Measurements from ENCODE around the gene CACNB3.
A peak's percentile ranks its signal among the peaks of the same experiment; 100 is the strongest.
"Not testable (repeated sequence)": the region's sequence is repeated elsewhere in the genome, so short reads cannot be mapped to it uniquely, and the experiment has no call there.

Gene CACNB3

GRCh38 chr12:48842021-48842420, 23.7 kb downstream of the CACNB3 start:
- H3K4me3 ChIP-seq, result not testable (repeated sequence)

DNA sequence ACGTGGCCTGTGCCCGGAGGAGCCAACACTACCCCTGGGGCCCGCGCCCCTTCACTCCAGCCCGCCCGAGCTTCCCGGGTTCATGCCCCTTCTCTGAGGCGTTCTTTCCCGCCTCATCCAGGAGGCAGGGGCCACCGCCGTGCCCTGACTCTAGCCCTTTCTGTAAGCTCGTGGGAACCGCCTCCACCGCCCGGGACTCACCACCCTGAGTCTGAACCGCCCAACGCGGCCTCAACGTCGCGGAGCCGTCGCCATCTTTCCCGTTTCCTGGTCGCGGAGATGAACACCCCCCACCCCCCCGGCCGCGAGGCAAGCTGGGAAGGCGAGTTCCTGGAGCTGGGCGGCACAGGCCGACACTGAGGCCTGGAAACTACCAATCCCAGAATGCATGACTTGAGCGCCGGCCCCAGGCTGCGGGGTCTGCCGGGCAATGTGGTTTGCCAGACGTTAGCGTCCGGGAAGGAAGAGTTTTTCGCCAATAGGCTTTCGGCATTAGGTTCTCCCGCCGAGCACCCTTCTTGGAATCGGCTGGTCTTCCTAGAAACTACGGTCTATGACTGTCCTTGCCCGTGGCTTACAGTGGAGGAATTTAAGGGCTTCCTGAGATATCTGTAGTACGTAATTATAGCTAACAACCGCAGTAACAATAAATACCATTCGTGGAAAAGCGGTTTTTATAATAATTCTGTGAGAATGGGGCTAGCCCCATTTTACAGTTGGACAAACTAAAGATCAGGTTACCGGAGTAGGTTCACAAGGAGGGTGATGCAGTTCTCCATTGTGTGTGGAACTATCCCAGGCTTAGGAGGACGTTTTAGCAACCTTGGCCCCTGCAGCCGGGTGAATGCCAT, 33.8 kb downstream of the CACNB3 start, which contains the start of gene DDX23:
TSS of gene DDX23 (minus strand) at position 281 of the 851 bp plus-strand sequence. CDS start 6,381 bp downstream, outside the sequence.
- H3K4me3 ChIP-seq, result peak within 1 kb of the TSS; percentile 67 to 98 (median 91)
- H3K27ac ChIP-seq, result peak within 1 kb of the TSS; percentile 81 to 99 (median 93)

More at GRCh38 chr12:48842021-48842420, 23.7 kb downstream of the CACNB3 start:
- not testable (repeated sequence) for H3K27ac ChIP-seq

DNA sequence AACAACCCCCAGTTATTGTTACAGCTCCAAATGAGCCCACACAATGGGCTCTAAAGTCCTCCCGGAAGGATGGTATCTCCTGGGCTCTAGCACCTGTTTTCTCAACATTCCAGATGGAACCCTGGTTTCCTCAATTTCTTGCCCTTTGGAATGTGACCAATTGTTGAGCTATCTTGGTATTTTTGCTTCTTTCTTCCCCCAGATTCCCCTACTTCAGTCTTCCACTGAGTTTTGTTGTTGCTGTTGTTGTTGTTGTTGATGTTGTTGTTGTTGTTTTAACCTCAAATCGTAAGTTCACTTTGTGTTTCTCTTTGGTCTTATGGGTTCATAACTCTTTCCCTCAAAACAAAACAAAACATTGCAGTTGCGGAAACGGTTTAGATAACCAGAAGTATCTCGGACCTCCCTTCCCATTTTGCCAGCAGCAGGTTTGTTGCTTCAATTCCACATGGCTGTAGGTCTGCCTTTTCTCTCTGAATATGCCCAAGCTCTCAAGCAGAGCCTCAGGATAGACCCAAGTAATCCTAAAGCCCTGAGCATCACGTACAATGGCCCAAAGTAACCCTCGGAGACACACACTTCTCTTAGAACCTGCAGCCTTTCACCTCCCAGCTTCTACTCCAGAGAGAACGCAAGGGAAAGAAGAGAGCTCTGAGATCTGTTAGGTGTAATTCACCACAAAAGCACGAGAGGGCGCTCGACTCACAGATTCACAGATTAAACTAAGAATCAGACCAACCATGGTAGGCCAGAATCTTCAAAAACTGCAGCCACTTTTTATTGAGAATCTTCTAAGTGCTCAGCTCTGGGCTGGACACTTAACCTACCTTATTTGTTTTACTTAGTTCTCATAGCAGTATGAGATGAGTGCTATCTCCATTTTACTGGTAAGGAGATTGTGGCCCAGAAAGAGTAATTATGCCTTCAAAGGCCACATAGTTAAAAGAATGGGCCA, 34.7 kb downstream of the CACNB3 start:
- peak overlapping the region; percentile 8 to 98 (median 83) for H3K27ac ChIP-seq

DNA sequence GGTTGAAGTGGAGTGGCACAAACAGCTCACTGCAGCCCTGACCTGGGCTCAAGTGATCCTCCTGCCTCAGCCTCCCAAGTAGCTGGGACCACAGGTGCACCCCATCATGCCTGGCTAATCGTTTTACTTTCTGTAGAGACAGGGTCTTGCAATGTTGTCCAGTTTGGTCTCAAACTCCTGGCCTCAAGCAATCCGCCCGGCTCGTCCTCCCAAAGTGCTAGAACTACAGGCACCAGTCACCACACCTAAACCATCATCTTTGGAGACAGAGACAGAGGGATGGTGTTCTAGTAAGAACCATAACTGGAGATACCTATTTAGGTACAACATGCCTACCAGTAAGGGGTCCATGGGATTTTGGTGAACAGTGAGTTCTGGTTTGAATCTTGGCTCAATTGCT, 36.2 kb downstream of the CACNB3 start:
- no peak overlapping the region for H3K27ac ChIP-seq
- no peak overlapping the region for H3K4me3 ChIP-seq

More for the DNA sequence above, 34.7 kb downstream of the CACNB3 start:
- peak overlapping the region; percentile 34 to 98 (median 91) for H3K4me3 ChIP-seq

GRCh38 chr12:48854932-48855331, 36.6 kb downstream of the CACNB3 start:
- H3K27ac ChIP-seq, H3K4me3 ChIP-seq: not testable (repeated sequence)

- H3K4me3 ChIP-seq, result no peak overlapping the region
- no peak overlapping the region for H3K27ac ChIP-seq
These were observed 38.1 kb downstream of the CACNB3 start for GRCh38 chr12:48856379-48856778.

GRCh38 chr12:48857278-48857994, 39.1 kb downstream of the CACNB3 start:
- H3K27ac ChIP-seq, result no peak overlapping the region
- H3K4me3 ChIP-seq, result no peak overlapping the region

DNA sequence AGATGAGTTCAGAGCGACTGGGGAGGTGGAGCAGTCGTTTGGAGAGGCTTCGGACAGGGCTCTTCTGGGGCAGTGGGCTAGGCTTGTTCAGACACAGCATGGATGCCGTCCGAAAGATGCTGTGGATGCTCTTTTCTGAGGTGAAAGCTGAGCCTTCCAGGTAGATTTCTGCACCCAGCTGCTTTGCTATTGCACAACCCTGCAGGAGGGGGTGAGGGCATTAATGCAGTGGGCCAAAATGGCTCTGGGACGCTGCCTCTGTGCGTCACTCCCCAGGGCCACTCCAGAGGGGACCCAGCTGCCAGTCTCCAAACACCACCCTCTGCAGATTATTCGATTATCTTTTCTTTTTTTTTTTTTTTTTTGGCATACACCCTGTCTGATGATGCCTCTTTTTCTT, 39.7 kb downstream of the CACNB3 start:
- H3K27ac ChIP-seq, result no peak overlapping the region
- no peak overlapping the region for H3K4me3 ChIP-seq

GRCh38 chr12:48859607-48860006, 41.3 kb downstream of the CACNB3 start:
- Histone ChIP-seq H3K27ac (no peak overlapping the region), H3K4me3 (no peak overlapping the region)

DNA sequence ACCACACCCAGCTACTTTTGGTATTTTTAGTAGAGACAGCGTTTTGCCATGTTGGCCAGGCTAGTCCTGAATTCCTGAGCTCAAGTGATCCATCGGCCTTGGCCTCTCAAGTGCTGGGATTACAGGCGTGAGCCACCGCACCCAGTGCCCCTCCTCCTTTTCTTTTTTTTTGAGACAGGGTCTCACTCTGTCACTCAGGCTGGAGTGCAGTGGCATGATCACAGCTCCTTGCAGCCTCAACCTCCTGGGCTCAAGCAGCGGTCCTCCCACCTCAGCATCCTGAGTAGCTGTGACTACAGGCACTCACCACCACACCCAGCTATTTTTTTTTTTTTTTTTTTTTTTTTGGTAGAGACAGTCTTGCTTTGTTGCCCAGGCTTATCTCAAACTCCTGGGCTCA, 41.9 kb downstream of the CACNB3 start:
- not testable (repeated sequence) for H3K27ac ChIP-seq, H3K4me3 ChIP-seq

DNA sequence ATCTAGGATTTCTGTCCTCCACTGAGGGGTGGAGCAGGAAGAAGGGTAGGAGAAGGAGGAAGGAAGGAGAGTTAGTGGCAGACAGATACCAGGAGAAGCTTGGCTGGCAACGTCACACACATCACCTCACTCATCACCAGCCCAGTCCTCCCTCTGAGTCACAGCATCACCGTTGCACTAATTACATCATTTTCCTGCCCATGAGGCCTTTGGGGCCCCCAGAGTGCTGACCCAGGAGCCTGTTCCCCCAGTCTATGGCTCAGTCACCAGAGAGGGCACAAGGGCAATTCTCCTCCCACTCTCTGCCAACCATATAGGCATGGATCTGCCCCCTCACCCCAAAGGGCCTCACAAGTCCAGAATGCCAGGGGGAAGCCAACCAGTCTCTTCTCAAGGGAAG, 42.8 kb downstream of the CACNB3 start:
- no peak overlapping the region for H3K27ac ChIP-seq
- no peak overlapping the region for H3K4me3 ChIP-seq

DNA sequence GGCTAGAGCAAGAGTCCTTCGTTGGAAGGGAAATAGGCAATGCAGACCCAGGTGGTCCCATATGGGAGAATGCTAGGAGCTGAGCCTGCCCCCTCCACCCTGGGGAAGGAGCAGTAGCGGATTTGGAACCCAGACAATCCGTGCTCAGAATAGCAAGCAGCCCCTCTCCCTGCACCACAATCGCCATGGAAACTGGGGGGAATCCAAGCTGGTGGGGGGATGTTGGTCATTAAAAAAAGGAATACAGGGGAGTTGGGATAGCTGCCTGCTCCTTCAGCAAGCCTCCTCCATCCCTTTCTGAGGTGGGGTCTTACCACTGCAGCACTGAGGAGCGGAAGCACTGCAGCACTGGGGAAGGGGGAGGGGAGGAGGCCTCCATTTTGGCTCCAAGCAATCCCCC, 44.5 kb downstream of the CACNB3 start:
- no peak overlapping the region for H3K4me3 ChIP-seq

GRCh38 chr12:48863291-48863690, 45.0 kb downstream of the CACNB3 start:
- Histone ChIP-seq H3K27ac (no peak overlapping the region), H3K4me3 (no peak overlapping the region)

More for the DNA sequence above, 44.5 kb downstream of the CACNB3 start:
- no peak overlapping the region for H3K27ac ChIP-seq

DNA sequence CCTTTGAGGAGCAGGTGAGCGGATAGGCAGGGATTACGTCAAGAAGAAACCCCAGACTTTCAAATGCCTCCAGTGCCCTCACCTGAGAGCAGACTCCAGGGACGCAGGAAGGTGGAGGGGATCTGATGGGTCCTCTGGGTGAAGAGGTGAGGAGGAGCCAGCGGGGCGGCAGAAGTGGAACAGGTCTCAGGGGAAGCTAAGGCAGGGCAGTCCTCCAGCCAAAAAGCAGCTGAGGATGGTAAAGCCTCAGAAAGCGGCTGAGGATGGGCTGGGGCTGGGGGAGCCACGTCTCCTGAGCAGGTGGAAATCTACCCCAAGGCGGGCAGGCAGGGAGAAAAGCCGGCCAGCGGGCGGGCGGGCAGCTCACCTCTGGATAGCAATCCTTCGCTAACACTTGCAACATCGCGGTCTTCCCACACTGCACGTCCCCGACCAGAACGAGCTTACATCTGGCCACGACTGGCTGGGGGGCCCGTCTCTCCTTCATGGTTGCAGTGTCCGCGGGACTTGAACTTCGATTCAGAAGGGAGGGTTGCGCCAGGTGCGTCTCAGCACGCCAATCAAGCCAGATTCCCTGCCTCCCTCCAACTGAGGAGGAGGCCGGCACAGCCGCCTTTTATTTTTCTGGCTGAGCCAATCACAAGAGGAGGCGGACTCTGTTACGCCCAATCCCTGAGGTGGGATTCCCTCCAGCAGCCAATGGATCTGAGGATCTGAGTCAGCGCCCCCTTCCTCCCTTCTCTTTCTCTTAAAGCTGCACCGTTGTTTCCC, 47.2 kb downstream of the CACNB3 start, which contains the start of gene RND1:
TSS of gene RND1 (minus strand) at position 590 of the 771 bp plus-strand sequence. CDS start at position 487, 103 bp downstream.
- Histone ChIP-seq H3K4me3 (peak within 1 kb of the TSS; percentile 30 to 51 (median 45)), H3K27ac (peak within 1 kb of the TSS in 11 of 21 experiments; percentile 1 to 79 (median 52))

DNA sequence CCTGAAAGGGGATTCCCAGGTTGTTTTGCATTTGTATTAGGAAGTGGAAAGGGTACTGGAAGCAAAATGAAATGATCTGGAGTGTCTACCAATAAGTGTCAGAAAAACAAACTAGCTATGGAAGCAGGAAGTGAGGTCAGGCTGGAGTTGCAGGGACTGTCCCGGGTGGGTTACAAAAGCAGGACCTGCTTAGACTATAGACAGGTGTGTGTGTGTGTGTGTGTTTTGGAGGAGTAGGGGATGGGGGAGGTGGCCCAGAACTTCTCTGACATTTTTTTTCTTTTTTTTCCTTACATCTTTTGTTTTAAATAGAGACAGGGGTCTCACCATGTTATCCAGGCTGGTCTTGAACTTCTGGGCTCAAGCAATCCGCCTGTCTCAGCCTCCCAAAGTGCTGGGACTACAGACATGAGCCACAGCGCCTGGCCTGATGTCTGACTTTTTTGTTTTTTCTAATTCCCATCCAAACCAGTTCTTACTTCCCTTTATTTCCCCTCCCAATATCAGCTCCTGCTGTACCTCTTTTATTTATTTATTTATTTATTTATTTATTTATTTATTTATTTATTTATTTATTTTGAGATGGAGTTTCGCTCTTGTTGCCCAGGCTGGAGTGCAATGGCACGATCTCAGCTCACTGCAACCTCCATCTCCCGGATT, 47.9 kb downstream of the CACNB3 start:
- H3K4me3 ChIP-seq, result peak overlapping the region in 4 of 7 experiments; percentile 35 to 51 (median 43)
- peak overlapping the region in 5 of 21 experiments; percentile 1 to 79 (median 50) for H3K27ac ChIP-seq

- Histone ChIP-seq H3K27ac (no peak overlapping the region), H3K4me3 (no peak overlapping the region)
These were observed 50.2 kb downstream of the CACNB3 start for GRCh38 chr12:48868451-48868850.

- Histone ChIP-seq H3K4me3 (no peak overlapping the region), H3K27ac (no peak overlapping the region)
These were observed 50.9 kb downstream of the CACNB3 start for GRCh38 chr12:48869191-48869590.

- Histone ChIP-seq H3K4me3 (no peak overlapping the region), H3K27ac (no peak overlapping the region)
These were observed 54.8 kb downstream of the CACNB3 start for GRCh38 chr12:48873096-48873495.

All from skin epidermis (tissue), 12 donors.